Epithelial cell of proximal tubule (primary cell): Measurements from ENCODE around the gene NOL7. TPM values are rescaled to one million over a fixed set of nuclear protein-coding genes. Genes with fewer than 3 reads are reported as not detected.

Experiments used
- DNase-seq: peaks from one replicate; pipeline ENCODE4 v3.0.0-alpha.2; 2011; ENCODE audit warnings: low read depth
- H3K4me3 ChIP-seq: 2 replicates; pipeline ENCODE4 v1.5.1; 2011; ENCODE audit warnings: low read depth, mild to moderate bottlenecking, low read length
- CTCF ChIP-seq: conservative IDR thresholded peaks from 2 replicates; pipeline ENCODE4 v1.5.1; 2012; ENCODE audit warnings: low read depth, mild to moderate bottlenecking, low read length
- total RNA-seq: library from RNA; depleted of rRNA; stranded (reverse); fragments of >200 nt; gene quantifications from 2 replicates; pipeline ENCODE4 v1.2.3, GENCODE V29; 2015

NOL7 gene
- total RNA-seq, 1 donor from 2014 or later = 186 TPM

- no peak for DNase-seq
- no peak overlapping the region for H3K4me3 ChIP-seq
- TF ChIP-seq CTCF = no peak
Observed at GRCh38 chr6:13661647-13662046, 46.5 kb downstream of the NOL7 start.

GRCh38 chr6:13662651-13663334 is 47.7 kb downstream of the NOL7 start:
- no peak for TF ChIP-seq CTCF
- no peak overlapping the region for H3K4me3 ChIP-seq
- DNase-seq = no peak

- TF ChIP-seq CTCF = no peak
- H3K4me3 ChIP-seq = no peak overlapping the region
- no peak for DNase-seq
Observed at GRCh38 chr6:13663986-13664385, 48.9 kb downstream of the NOL7 start.

GRCh38 chr6:13664703-13665352 is 49.7 kb downstream of the NOL7 start:
- no peak for TF ChIP-seq CTCF
- DNase-seq = no peak
- H3K4me3 ChIP-seq = no peak overlapping the region

- no peak for DNase-seq
- H3K4me3 ChIP-seq = no peak overlapping the region
- TF ChIP-seq CTCF = no peak
Observed at GRCh38 chr6:13666194-13667105, 51.3 kb downstream of the NOL7 start.

GRCh38 chr6:13667655-13668054 is 52.5 kb downstream of the NOL7 start:
- no peak for TF ChIP-seq CTCF
- H3K4me3 ChIP-seq = no peak overlapping the region
- no peak for DNase-seq
